Memory B cell (primary cell): Measurements from ENCODE around the gene GLIS1.

Source experiments
- ATAC-seq: fragments of 150-1000 bp; cut with Tn5 transposase; 2 replicates; pipeline ENCODE4 v1.10.0; 2021; ENCODE audit warnings: low read depth, mild to moderate bottlenecking, moderate library complexity
- DNase-seq, 2 donors: peaks; one replicate each; pipeline ENCODE4 v3.0.0; 2022; ENCODE audit warnings: low spot score in 2 of 2
- H3K27ac Mint-ChIP-seq: one replicate; pipeline ENCODE4 v1.8.0; 2022; ENCODE audit warnings: mild to moderate bottlenecking, moderate library complexity, mixed read lengths
- H3K27me3 Mint-ChIP-seq: one replicate; pipeline ENCODE4 v1.8.0; 2022; ENCODE audit warnings: mixed read lengths
- H3K36me3 Mint-ChIP-seq: one replicate; pipeline ENCODE4 v1.8.0; 2022; ENCODE audit warnings: mild to moderate bottlenecking, mixed read lengths
- H3K4me1 Mint-ChIP-seq: one replicate; pipeline ENCODE4 v1.8.0; 2022; ENCODE audit warnings: mixed read lengths
- H3K4me3 Mint-ChIP-seq: one replicate; pipeline ENCODE4 v1.8.0; 2022; ENCODE audit warnings: mild to moderate bottlenecking, moderate library complexity, mixed read lengths
- H3K9me3 Mint-ChIP-seq: one replicate; pipeline ENCODE4 v1.8.0; 2022; ENCODE audit warnings: mixed read lengths

Gene GLIS1

DNA sequence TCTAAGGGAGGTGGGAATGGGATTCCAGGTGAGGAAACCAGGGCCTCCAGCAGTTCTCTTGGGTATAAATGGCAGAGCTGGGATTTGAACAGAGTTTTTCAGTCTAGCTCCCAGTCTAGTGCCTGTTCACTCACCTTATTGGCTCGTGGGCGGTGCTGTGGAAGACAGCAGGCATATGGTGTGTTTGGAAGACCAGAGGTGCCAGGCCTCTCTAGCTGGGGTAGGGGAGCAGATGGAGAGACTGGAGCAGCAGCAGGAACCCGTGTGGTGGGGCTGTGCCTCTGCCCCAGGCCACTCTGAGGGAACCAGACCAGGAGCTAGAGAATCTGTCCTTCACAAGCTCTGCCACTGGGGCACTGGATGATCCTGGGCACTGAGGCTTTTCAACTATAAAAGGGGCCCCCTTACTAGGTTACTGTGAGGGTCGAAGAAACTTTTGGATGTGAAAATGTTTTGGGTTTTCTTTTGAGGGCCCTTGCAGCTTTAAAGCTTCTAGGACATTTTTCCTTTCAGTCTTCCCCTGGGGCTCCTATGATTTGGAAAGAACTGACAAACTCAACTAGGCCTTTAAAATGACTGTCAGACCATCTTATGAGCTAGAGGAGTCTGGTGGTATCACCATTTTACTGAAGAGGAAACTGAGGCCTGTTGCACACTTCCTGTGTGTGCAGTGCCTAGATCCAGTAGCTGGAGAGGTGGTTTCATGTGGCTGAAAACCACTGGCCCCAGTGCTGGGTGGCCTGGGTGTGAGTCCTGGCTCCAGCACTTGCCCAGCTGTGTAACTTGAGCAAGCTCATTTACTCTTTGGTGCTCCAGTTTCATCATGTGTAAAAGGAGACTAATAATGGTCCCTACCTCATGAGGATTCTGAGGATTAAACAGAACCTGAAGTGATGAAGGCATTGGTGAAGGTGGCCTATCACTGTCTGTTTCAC lies 273.7 kb downstream of the GLIS1 start:
- peaks cover 6% of the 10 kb centered on the region for H3K27me3 Mint-ChIP-seq
- H3K36me3 Mint-ChIP-seq, result no peaks in the 10 kb centered on the region
- DNase-seq, result no peak
- H3K27ac Mint-ChIP-seq, result no peak overlapping the region
- H3K4me3 Mint-ChIP-seq, result no peak overlapping the region
- H3K4me1 Mint-ChIP-seq, result peaks cover 4% of the 10 kb centered on the region
- H3K9me3 Mint-ChIP-seq, result peaks cover 2% of the 10 kb centered on the region
- ATAC-seq, result no peak

DNA sequence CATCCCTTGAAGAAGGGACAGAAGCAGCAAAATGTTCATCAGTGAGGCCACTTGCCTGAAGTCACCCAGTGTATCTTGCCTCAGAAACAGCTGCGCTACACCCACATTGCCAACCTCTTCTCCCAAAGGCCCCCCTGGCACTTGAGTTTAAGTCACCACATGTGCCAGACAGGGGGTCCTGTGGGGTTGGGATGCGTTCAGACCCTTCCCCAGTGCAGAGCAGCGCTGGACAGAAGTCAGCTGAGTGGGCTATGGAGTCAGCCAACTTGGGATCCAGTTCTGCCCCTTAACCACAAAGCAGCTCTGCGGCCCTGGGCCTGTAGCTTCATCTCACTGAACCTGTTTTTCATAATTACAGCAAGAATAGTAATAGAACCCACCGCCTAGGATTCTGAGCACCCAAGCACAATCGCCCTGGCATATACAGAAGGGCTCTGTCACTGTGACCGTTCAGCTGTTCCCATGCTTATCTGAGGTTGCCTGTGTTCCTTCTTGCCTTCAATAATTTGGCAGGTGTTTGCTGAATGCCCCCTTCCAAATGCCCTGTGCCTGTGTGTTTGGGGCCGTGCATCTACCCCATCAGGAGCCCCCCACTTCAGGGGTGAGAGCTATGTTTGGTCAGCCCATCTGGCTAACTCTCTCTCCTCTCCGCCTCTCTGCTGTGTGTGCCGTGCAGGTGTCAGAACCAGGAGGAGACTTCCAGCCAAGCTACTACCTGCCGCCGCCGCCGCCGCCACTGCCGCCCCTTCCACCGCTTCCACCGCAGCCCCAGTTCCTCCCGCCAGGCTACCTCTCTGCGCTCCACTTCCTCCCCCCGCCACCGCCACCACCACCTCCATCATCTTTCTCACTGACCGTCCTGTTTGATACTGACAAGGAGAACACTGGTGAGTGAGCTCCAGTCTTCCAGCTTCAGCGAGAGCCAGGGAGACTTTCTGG lies 274.7 kb downstream of the GLIS1 start:
- H3K27me3 Mint-ChIP-seq, result peaks cover 6% of the 10 kb centered on the region
- no peak overlapping the region for H3K27ac Mint-ChIP-seq
- H3K9me3 Mint-ChIP-seq, result peaks cover 2% of the 10 kb centered on the region
- ATAC-seq (no peak), DNase-seq (no peak)
- H3K36me3 Mint-ChIP-seq, result no peaks in the 10 kb centered on the region
- H3K4me3 Mint-ChIP-seq, result no peak overlapping the region
- H3K4me1 Mint-ChIP-seq, result peaks cover 4% of the 10 kb centered on the region

DNA sequence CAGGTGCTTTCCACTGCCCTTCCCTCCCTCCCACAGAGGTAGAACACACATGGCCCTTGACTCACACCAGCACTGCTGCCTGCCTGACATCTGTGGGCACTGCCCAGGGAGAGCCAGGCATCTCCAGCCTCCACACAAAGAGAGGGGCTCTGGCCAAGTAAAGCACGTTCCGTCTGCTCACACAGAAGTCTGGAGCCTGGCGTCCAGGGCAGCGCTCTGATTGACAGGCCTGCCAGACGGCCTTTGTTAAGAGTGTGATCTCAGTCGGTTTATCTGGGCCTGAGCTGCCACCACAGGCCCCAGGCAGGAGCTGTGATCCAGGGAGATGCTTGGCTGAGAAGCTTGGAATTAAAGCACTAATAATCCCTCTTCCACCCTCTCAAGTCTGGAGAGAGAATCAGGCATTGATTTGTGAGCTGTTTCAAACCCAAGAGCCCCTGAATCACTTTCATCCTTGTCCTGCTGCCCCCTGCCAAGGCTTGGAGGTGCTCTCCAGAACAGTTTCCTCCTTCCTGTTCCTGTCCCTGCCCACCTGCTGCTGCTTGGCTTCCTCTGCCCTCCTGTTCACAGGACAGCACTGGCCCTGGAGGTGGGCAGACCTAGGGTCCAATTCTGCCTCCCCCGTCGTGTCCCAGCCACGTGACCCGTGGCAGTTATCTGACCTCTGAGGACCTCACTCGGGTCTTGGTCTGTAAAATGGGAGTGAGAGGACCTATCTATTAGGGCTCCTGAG lies 276.0 kb downstream of the GLIS1 start:
- Mint-ChIP-seq H3K4me3 (no peak overlapping the region), H3K27me3 (peaks cover 4% of the 10 kb centered on the region), H3K36me3 (no peaks in the 10 kb centered on the region), H3K27ac (no peak overlapping the region), H3K9me3 (peaks cover 2% of the 10 kb centered on the region), H3K4me1 (peaks cover 3% of the 10 kb centered on the region)
- no peak for DNase-seq
- ATAC-seq, result no peak

DNA sequence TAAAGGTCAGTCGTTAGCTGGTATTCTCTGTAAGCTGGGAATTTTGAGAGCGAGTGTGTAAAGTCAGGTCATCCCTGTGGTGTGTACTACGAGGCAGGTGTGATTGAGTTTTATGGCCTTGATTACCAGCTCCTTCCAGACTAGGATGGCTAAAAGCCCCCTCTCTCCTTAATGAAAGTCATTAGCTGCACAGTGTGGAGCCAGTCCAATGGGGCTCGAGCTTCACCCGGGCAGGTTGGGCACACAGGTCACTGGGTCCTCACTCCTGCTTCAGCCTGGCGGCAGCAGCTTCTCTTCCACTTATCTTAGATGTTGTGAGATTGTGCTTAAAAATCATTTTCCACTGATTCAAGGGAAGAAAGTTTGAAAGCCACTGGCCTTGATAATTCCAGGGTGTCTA lies 276.8 kb downstream of the GLIS1 start:
- Mint-ChIP-seq H3K4me3 (no peak overlapping the region), H3K27ac (no peak overlapping the region), H3K36me3 (no peaks in the 10 kb centered on the region), H3K27me3 (peaks cover 4% of the 10 kb centered on the region), H3K9me3 (peaks cover 2% of the 10 kb centered on the region), H3K4me1 (no peaks in the 10 kb centered on the region)
- ATAC-seq, result no peak
- DNase-seq, result no peak

DNA sequence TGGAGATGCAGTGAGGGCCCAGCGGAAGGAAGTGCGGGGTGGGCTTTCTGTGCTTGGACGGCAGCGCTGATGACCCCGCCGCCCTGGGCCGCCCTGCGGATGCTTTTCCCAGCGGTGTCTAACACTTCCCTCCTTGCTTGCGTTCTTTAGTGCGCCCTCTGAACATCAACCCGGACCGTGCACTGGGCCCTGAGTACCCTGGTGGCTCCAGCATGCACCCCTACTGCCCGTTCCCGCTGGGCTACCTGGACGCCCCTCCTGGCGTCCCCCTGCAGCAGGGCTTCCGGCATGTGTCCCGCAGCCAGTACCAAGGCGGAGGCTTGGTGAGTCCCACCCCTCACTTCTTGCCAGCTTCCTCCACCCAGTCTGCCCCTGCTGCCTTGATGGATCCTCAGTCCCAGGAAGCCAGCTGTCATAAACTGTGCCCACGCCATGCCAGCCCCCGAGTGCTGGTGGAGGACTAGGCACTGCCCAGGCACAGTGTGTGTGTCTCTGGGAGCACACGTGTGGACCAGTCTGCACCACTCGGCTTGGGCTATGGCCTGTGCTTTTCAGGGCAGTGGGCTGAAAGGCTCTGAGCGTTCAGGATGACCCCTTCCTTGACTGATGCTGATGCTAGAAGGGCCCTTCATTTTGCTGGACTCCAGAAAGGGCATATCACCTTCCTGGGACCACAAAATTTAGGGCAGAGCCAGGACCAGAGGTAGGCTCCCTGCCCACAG lies 277.5 kb downstream of the GLIS1 start:
- ATAC-seq (no peak), DNase-seq (no peak)
- Mint-ChIP-seq H3K27me3 (peaks cover 4% of the 10 kb centered on the region), H3K4me1 (no peaks in the 10 kb centered on the region), H3K27ac (no peak overlapping the region), H3K4me3 (no peak overlapping the region), H3K36me3 (no peaks in the 10 kb centered on the region), H3K9me3 (peaks cover 2% of the 10 kb centered on the region)

DNA sequence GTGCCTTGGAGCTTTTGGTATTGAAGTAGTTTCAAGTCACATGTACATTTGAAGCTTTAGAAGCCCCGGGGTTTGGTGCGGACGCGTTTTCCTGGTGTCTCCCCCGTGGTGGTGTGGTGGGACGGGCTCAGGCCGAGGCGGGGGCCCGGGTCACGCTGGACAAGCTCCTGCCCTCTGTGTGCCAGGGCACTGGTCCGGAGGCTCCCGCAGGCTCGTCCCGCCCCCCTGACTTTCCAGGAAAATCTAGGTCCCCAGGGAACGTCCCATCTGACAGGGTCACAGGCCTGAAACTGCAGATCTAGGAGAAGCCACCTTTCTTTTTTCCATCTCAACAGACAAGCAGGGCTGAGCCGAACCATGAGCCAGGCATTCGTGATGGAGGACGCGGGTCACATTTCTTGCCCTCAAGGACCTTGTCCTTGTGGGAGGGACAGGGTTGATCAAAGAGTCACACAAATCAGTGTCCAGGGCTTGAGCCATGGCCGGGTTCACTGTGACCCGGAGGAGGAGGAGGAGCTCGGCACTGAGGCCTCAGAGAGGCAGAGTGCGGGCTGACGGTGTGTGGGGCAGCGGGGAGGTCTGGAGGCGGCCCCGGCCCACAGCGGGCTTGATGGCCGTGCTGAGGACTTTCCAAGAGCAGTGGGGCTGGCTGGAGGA lies 278.2 kb downstream of the GLIS1 start:
- no peaks in the 10 kb centered on the region for H3K4me1 Mint-ChIP-seq
- no peak for DNase-seq
- ATAC-seq, result no peak
- no peak overlapping the region for H3K4me3 Mint-ChIP-seq
- H3K9me3 Mint-ChIP-seq, result peaks cover 2% of the 10 kb centered on the region
- no peaks in the 10 kb centered on the region for H3K36me3 Mint-ChIP-seq
- peaks cover 4% of the 10 kb centered on the region for H3K27me3 Mint-ChIP-seq
- no peak overlapping the region for H3K27ac Mint-ChIP-seq

DNA sequence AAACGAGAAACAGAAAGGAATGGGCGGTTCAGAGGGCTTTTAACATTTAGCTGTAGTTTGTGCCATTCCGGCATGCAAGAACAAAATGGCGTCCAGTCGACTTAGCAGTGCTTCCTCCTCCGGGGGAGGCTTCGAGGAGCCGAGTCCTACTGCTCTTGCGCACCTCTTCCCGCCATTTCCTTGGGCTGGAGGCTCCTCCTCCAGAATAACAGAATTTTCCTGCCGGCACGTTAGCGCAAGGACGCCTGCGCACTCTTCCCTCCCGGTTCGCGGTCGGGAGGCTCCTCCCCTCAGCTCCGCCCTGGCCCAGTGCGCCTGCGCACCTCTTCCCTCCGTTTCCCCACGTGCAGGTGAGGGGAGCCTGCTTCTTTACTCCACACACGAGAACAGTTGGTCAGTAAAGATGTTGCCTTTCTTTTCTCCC lies 278.7 kb downstream of the GLIS1 start:
- Mint-ChIP-seq H3K4me1 (no peaks in the 10 kb centered on the region), H3K27ac (no peak overlapping the region), H3K27me3 (peaks cover 4% of the 10 kb centered on the region), H3K4me3 (no peak overlapping the region), H3K9me3 (peaks cover 2% of the 10 kb centered on the region), H3K36me3 (no peaks in the 10 kb centered on the region)
- DNase-seq (no peak), ATAC-seq (no peak)

DNA sequence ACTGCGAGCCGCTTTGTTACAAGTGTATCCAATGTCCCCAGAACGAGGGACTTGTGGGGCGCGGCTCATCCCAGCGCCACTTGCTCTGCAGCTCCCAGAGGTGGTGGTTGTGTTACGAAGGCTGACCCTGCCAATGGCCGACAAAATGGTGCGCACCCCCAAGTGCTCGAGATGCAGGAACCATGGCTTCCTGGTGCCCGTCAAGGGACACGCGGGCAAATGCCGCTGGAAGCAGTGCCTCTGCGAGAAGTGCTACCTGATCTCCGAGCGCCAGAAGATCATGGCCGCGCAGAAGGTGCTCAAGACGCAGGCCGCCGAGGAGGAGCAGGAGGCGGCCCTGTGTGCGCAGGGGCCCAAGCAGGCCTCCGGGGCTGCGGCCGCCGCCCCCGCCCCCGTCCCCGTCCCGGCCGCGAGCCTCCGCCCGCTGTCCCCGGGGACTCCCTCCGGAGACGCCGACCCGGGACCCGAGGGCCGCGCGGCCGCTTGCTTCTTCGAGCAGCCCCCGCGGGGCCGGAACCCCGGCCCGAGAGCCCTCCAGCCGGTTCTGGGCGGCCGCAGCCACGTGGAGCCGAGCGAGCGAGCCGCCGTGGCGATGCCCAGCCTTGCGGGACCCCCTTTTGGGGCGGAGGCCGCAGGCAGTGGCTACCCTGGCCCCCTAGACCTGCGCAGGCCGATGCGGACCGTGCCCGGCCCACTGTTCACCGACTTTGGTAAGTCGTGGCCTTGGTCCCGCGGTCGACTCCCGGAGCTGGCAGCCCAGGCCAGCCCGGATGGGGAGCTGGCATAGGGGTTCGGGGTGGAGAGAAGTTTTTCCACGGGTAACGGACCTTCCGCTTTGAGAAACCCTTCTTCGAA lies 279.4 kb downstream of the GLIS1 start, which contains the start of gene DMRTB1:
TSS of gene DMRTB1 (plus strand) at position 79 of the 855 bp plus-strand sequence. CDS start at position 134, 55 bp downstream.
- Mint-ChIP-seq H3K36me3 (no peaks in the 10 kb centered on the region), H3K27me3 (peaks cover 5% of the 10 kb centered on the region), H3K9me3 (peaks cover 2% of the 10 kb centered on the region), H3K27ac (no peak within 1 kb of the TSS), H3K4me1 (no peaks in the 10 kb centered on the region), H3K4me3 (no peak within 1 kb of the TSS)
- DNase-seq (no peak), ATAC-seq (no peak)

DNA sequence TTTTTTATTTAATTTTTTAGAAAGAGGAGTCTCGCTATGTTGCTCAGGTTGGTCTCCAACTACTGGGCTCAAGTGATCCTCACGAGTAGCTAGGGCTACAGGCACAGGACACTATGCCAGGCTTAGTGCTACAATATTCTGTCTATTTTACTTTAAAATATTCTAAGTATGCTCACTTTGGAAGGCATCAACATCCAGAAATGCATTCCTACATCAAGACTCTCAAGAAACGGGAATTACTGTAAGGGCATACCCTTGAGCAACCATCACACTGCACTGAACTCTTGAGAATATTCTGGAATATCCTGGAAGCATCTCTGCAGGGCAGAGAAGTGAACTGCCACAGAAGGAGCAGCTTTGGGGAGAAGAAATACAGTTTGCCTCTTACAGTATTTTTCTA lies 280.3 kb downstream of the GLIS1 start:
- peaks cover 2% of the 10 kb centered on the region for H3K9me3 Mint-ChIP-seq
- no peak for DNase-seq
- H3K36me3 Mint-ChIP-seq, result no peaks in the 10 kb centered on the region
- H3K27ac Mint-ChIP-seq, result no peak overlapping the region
- peaks cover 6% of the 10 kb centered on the region for H3K27me3 Mint-ChIP-seq
- ATAC-seq, result no peak
- H3K4me1 Mint-ChIP-seq, result no peaks in the 10 kb centered on the region
- H3K4me3 Mint-ChIP-seq, result no peak overlapping the region
